H9 (cell line): ENCODE data around the gene SCP2D1. TPM values are rescaled to one million over a fixed set of nuclear protein-coding genes. Genes with fewer than 3 reads are reported as not detected.

ENCODE experiments used
- DNase-seq: peaks from one replicate; pipeline ENCODE4 v3.0.0-alpha.2; 2017
- H2AFZ ChIP-seq: one replicate; pipeline ENCODE4 v1.6.1; 2013; ENCODE audit warnings: mild to moderate bottlenecking, low read length, control low read depth, moderate library complexity
- H2AK5ac ChIP-seq: 2 replicates; pipeline ENCODE4 v1.6.1; 2013; ENCODE audit warnings: low read length, control low read depth, mixed read lengths; ENCODE audit not compliant: insufficient read length
- H2BK120ac ChIP-seq: one replicate; pipeline ENCODE4 v1.6.1; 2013; ENCODE audit warnings: low read depth, mild to moderate bottlenecking, low read length, control low read depth, inconsistent platforms; ENCODE audit not compliant: poor library complexity, severe bottlenecking
- H2BK12ac ChIP-seq: 2 replicates; pipeline ENCODE4 v1.6.1; 2013; ENCODE audit warnings: low read length, control low read depth, mixed read lengths, low read depth; ENCODE audit not compliant: insufficient read length
- H2BK15ac ChIP-seq: 2 replicates; pipeline ENCODE4 v1.6.1; 2013; ENCODE audit warnings: low read depth, low read length, control low read depth
- H2BK20ac ChIP-seq: one replicate; pipeline ENCODE4 v1.6.1; 2013; ENCODE audit warnings: low read depth, mild to moderate bottlenecking, low read length, control low read depth, inconsistent platforms; ENCODE audit not compliant: poor library complexity, severe bottlenecking
- H2BK5ac ChIP-seq: 2 replicates; pipeline ENCODE4 v1.6.1; 2013; ENCODE audit warnings: low read length, control low read depth, mixed read lengths; ENCODE audit not compliant: insufficient read length
- H3K14ac ChIP-seq: 2 replicates; pipeline ENCODE4 v1.6.1; 2013; ENCODE audit warnings: low read length, control low read depth; ENCODE audit not compliant: insufficient read depth
- H3K18ac ChIP-seq: 2 replicates; pipeline ENCODE4 v1.6.1; 2013; ENCODE audit warnings: low read depth, mild to moderate bottlenecking, mixed read lengths, low read length, control low read depth; ENCODE audit not compliant: insufficient read length
- H3K23ac ChIP-seq: 2 replicates; pipeline ENCODE4 v1.6.1; 2013; ENCODE audit warnings: low read length, control low read depth, mixed read lengths, low read depth; ENCODE audit not compliant: insufficient read length
- H3K23me2 ChIP-seq: 2 replicates; pipeline ENCODE4 v1.6.1; 2013; ENCODE audit warnings: low read depth, mild to moderate bottlenecking, mixed read lengths, low read length, control low read depth; ENCODE audit not compliant: insufficient read length, poor library complexity, severe bottlenecking
- H3K27ac ChIP-seq: 2 replicates; pipeline ENCODE4 v1.5.1; 2013; ENCODE audit warnings: low read length, control low read depth, mixed read lengths, low read depth; ENCODE audit not compliant: insufficient read length
- H3K27me3 ChIP-seq: 2 replicates; pipeline ENCODE4 v1.6.1; 2013; ENCODE audit warnings: low read length, control low read depth, inconsistent platforms; ENCODE audit not compliant: insufficient read depth
- H3K4ac ChIP-seq: 2 replicates; pipeline ENCODE4 v1.6.1; 2013; ENCODE audit warnings: low read depth, mild to moderate bottlenecking, control low read depth, inconsistent platforms, low read length, moderate library complexity
- H3K4me1 ChIP-seq: 2 replicates; pipeline ENCODE4 v1.6.1; 2013; ENCODE audit warnings: low read length, control low read depth, inconsistent platforms; ENCODE audit not compliant: insufficient read depth
- H3K4me2 ChIP-seq: 2 replicates; pipeline ENCODE4 v1.6.1; 2013; ENCODE audit warnings: low read length, control low read depth, mixed read lengths; ENCODE audit not compliant: insufficient read length, insufficient read depth
- H3K56ac ChIP-seq: 2 replicates; pipeline ENCODE4 v1.6.1; 2013; ENCODE audit warnings: low read depth, mild to moderate bottlenecking, mixed read lengths, low read length, control low read depth; ENCODE audit not compliant: insufficient read length
- H3K79me1 ChIP-seq: 2 replicates; pipeline ENCODE4 v1.6.1; 2013; ENCODE audit warnings: low read depth, mild to moderate bottlenecking, moderate library complexity, low read length, control low read depth, inconsistent platforms; ENCODE audit not compliant: insufficient read depth, poor library complexity, severe bottlenecking
- H3K79me2 ChIP-seq: 2 replicates; pipeline ENCODE4 v1.6.1; 2013; ENCODE audit warnings: low read length, control low read depth, inconsistent platforms; ENCODE audit not compliant: insufficient read depth
- H3K9ac ChIP-seq: 2 replicates; pipeline ENCODE4 v1.6.1; 2013; ENCODE audit warnings: low read length, control low read depth, mixed read lengths; ENCODE audit not compliant: insufficient read length; ENCODE audit errors: extremely low read depth
- H3K9me3 ChIP-seq: one replicate; pipeline ENCODE4 v1.6.1; 2013; ENCODE audit warnings: low read depth, low read length, inconsistent platforms; ENCODE audit not compliant: control insufficient read depth
- H3T11ph ChIP-seq: one replicate; pipeline ENCODE4 v1.6.1; 2013; ENCODE audit warnings: mild to moderate bottlenecking, low read length, control low read depth, inconsistent platforms
- H4K20me1 ChIP-seq: one replicate; pipeline ENCODE4 v1.6.1; 2013; ENCODE audit not compliant: control insufficient read depth, insufficient read length, insufficient read depth
- H4K5ac ChIP-seq: 2 replicates; pipeline ENCODE4 v1.6.1; 2013; ENCODE audit warnings: low read depth, mild to moderate bottlenecking, mixed read lengths, low read length, control low read depth; ENCODE audit not compliant: insufficient read length
- H4K8ac ChIP-seq: replicated peaks from 2 replicates; pipeline ENCODE4 v1.6.1; 2013; ENCODE audit warnings: low read length, control low read depth, mixed read lengths, low read depth; ENCODE audit not compliant: insufficient read length
- H4K91ac ChIP-seq: 2 replicates; pipeline ENCODE4 v1.6.1; 2013; ENCODE audit warnings: low read depth, mild to moderate bottlenecking, moderate library complexity, mixed read lengths, low read length, control low read depth; ENCODE audit not compliant: insufficient read length
- H3K27ac Mint-ChIP-seq, 3 experiments: 2 replicates in 2 of 3; 3 replicates in 1 of 3; pipeline ENCODE4 v1.8.0; 2020 to 2021; ENCODE audit warnings: mixed read lengths in 3 of 3, mild to moderate bottlenecking in 1 of 3, moderate library complexity in 1 of 3
- H3K27me3 Mint-ChIP-seq: 2 replicates; pipeline ENCODE4 v1.8.0; 2021; ENCODE audit warnings: low read depth, mild to moderate bottlenecking, moderate library complexity, mixed read lengths
- H3K36me3 Mint-ChIP-seq, 3 experiments: 2 replicates in 2 of 3; 3 replicates in 1 of 3; pipeline ENCODE4 v1.8.0; 2020 to 2021; ENCODE audit warnings: low read depth in 3 of 3, mixed read lengths in 3 of 3; ENCODE audit not compliant: insufficient read depth in 1 of 3
- H3K4me1 Mint-ChIP-seq, 2 experiments: 2 replicates each; pipeline ENCODE4 v1.8.0; 2020; ENCODE audit warnings: mixed read lengths in 2 of 2
- H3K4me3 Mint-ChIP-seq, 2 experiments: 2 replicates in 1 of 2; 3 replicates in 1 of 2; pipeline ENCODE4 v1.8.0; 2020 to 2021; ENCODE audit warnings: mild to moderate bottlenecking in 2 of 2, mixed read lengths in 2 of 2, moderate library complexity in 1 of 2
- H3K9me3 Mint-ChIP-seq, 2 experiments: 2 replicates in 1 of 2; 3 replicates in 1 of 2; pipeline ENCODE4 v1.8.0; 2020; ENCODE audit warnings: mild to moderate bottlenecking in 2 of 2, mixed read lengths in 2 of 2, moderate library complexity in 1 of 2
- WGBS: extraction: QIAGEN DNeasy Blood & Tissue Kit; methylation state at CpG from one replicate; pipeline ENCODE4 v1.1.7; 2013; ENCODE audit warnings: missing lambda C conversion rate, low lambda C conversion rate, mixed read lengths; ENCODE audit not compliant: insufficient read length; ENCODE audit errors: extremely low coverage; 5-methylcytosine and 5-hydroxymethylcytosine counted together
- total RNA-seq: library from RNA; stranded (reverse); gene quantifications from 2 replicates; pipeline ENCODE4 v1.2.1, GENCODE V29; 2021
- TF ChIP-seq, protein P1 (sequence below): fragments of 200-600 bp; sonication (generic); conservative IDR thresholded peaks from 3 replicates; pipeline ENCODE4 v1.8.0; 2021; ENCODE audit warnings: antibody characterized with exemption, mild to moderate bottlenecking

The SCP2D1 gene
- total RNA-seq, 1 experiment from 2014 or later: not detected

DNA sequence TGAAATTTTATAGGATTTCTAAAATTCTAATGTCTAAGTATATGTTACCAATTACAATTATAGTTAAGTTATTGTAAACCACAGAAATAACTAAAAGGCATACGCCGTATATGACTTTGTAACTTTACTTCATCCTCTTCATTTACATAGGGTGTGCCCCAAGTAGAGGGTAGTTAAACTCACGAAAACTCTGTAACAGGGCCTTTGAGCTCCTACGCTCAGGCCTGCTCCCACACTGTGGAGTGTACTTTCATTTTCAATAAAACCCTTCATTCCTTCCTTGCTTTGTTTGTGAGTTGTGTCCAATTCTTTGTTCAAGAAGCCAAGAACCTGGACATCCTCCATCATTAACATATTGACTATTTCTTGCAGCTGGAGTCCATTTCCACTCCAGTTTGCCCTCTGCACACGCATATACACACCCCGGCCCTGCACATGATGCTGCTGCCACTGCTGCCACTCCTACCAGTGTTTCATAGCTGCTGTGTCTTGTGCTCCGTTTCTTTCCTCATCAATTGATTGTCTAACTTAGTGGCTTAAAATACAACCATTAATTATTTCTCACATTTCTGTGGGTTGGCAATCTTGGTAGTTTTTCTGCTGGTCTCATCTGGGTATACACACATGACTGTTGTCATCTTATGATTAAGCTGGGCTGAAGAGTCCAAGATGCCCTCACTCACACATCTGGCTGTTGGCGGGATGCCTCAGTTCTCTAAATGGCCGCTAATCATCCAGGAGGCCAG, 33.0 kb upstream of the SCP2D1 start:
- H2BK12ac ChIP-seq: no peak overlapping the region
- no peaks in the 10 kb centered on the region for H3K36me3 Mint-ChIP-seq
- no peak overlapping the region for H3K18ac ChIP-seq
- peaks cover 9% of the 10 kb centered on the region for H3K27me3 Mint-ChIP-seq
- peaks cover 0 to 3% of the 10 kb centered on the region in 2 experiments; a peak in 1 of 4 replicates for H3K4me1 Mint-ChIP-seq
- no peaks in the 10 kb centered on the region for H3K9me3 ChIP-seq
- no peak overlapping the region for H2AK5ac ChIP-seq
- no peaks in the 10 kb centered on the region for H3K27me3 ChIP-seq
- H3K27ac Mint-ChIP-seq: no peak overlapping the region
- H3K4me1 ChIP-seq: no peaks in the 10 kb centered on the region
- no peak overlapping the region for H3K4me3 Mint-ChIP-seq
- H2BK15ac ChIP-seq: no peak overlapping the region
- no peak overlapping the region for H2BK20ac ChIP-seq
- H3K23ac ChIP-seq: no peak overlapping the region
- no peaks in the 10 kb centered on the region for H3K23me2 ChIP-seq
- DNase-seq: no peak
- no peak overlapping the region for H3K9ac ChIP-seq
- H3T11ph ChIP-seq: no peak overlapping the region
- no peaks in the 10 kb centered on the region for H4K20me1 ChIP-seq
- no peak overlapping the region for H4K5ac ChIP-seq
- TF ChIP-seq, protein P1, sequence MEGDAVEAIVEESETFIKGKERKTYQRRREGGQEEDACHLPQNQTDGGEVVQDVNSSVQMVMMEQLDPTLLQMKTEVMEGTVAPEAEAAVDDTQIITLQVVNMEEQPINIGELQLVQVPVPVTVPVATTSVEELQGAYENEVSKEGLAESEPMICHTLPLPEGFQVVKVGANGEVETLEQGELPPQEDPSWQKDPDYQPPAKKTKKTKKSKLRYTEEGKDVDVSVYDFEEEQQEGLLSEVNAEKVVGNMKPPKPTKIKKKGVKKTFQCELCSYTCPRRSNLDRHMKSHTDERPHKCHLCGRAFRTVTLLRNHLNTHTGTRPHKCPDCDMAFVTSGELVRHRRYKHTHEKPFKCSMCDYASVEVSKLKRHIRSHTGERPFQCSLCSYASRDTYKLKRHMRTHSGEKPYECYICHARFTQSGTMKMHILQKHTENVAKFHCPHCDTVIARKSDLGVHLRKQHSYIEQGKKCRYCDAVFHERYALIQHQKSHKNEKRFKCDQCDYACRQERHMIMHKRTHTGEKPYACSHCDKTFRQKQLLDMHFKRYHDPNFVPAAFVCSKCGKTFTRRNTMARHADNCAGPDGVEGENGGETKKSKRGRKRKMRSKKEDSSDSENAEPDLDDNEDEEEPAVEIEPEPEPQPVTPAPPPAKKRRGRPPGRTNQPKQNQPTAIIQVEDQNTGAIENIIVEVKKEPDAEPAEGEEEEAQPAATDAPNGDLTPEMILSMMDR: no peak
- H3K9me3 Mint-ChIP-seq: no peaks in the 10 kb centered on the region; a peak in 1 of 5 replicates
- no peaks in the 10 kb centered on the region for H3K79me2 ChIP-seq
- H4K91ac ChIP-seq: no peak overlapping the region
- no peak overlapping the region for H3K4me2 ChIP-seq
- no peak overlapping the region for H4K8ac ChIP-seq
- no peak overlapping the region for H3K27ac ChIP-seq
- no peak overlapping the region for H2AFZ ChIP-seq
- H2BK5ac ChIP-seq: no peak overlapping the region
- H2BK120ac ChIP-seq: no peak overlapping the region
- H3K79me1 ChIP-seq: no peaks in the 10 kb centered on the region
- no peak overlapping the region for H3K14ac ChIP-seq
- H3K56ac ChIP-seq: no peak overlapping the region
- no CpG with 5 or more reads among the region's 9 CpGs for WGBS
- H3K4ac ChIP-seq: no peak overlapping the region
